HG02981 (cell line): ENCODE data around the gene AKAP6.
"Not testable (repeated sequence)": the region's sequence is repeated elsewhere in the genome, so short reads cannot be mapped to it uniquely, and the experiment has no call there.

Experiments used
- ATAC-seq: cut with Tn5 transposase; IDR thresholded peaks from one replicate; pipeline ENCODE4 v1.9.1; 2021; ENCODE audit warnings: mild to moderate bottlenecking, moderate library complexity; ENCODE audit not compliant: unreplicated experiment

AKAP6 gene

GRCh38 chr14:32784405-32784804 is 455.3 kb downstream of the AKAP6 start:
- ATAC-seq = no peak

- ATAC-seq = no peak
These were observed 456.5 kb downstream of the AKAP6 start for GRCh38 chr14:32785585-32785984.

GRCh38 chr14:32786886-32787285 is 457.8 kb downstream of the AKAP6 start:
- ATAC-seq = no peak

GRCh38 chr14:32793033-32793432 is 463.9 kb downstream of the AKAP6 start:
- not testable (repeated sequence) for ATAC-seq

- no peak for ATAC-seq
These were observed 471.2 kb downstream of the AKAP6 start for GRCh38 chr14:32800320-32800719.

- no peak for ATAC-seq
These were observed 473.2 kb downstream of the AKAP6 start for GRCh38 chr14:32802295-32802694.

GRCh38 chr14:32805979-32806378 is 476.9 kb downstream of the AKAP6 start:
- no peak for ATAC-seq

GRCh38 chr14:32808644-32809043 is 479.5 kb downstream of the AKAP6 start:
- no peak for ATAC-seq

GRCh38 chr14:32809255-32809654 is 480.2 kb downstream of the AKAP6 start:
- ATAC-seq = no peak

GRCh38 chr14:32813401-32813800 is 484.3 kb downstream of the AKAP6 start:
- no peak for ATAC-seq

GRCh38 chr14:32814721-32815120 is 485.6 kb downstream of the AKAP6 start:
- no peak for ATAC-seq

GRCh38 chr14:32816588-32816987 is 487.5 kb downstream of the AKAP6 start:
- ATAC-seq = no peak

- ATAC-seq = no peak
These were observed 488.7 kb downstream of the AKAP6 start for GRCh38 chr14:32817780-32818179.

- ATAC-seq = no peak
These were observed 489.5 kb downstream of the AKAP6 start for GRCh38 chr14:32818581-32818980.

- no peak for ATAC-seq
These were observed 491.1 kb downstream of the AKAP6 start for GRCh38 chr14:32820181-32820580.

- ATAC-seq = no peak
These were observed 491.6 kb downstream of the AKAP6 start for GRCh38 chr14:32820682-32821081.

GRCh38 chr14:32821964-32822653 is 493.0 kb downstream of the AKAP6 start:
- ATAC-seq = no peak

- no peak for ATAC-seq
These were observed 494.6 kb downstream of the AKAP6 start for GRCh38 chr14:32823706-32824105.

GRCh38 chr14:32824195-32824594 is 495.1 kb downstream of the AKAP6 start:
- ATAC-seq = no peak

GRCh38 chr14:32825058-32825457 is 496.0 kb downstream of the AKAP6 start:
- ATAC-seq = no peak

GRCh38 chr14:32826404-32827082 is 497.4 kb downstream of the AKAP6 start:
- no peak for ATAC-seq

- no peak for ATAC-seq
These were observed 498.4 kb downstream of the AKAP6 start for GRCh38 chr14:32827514-32827913.

- no peak for ATAC-seq
These were observed 506.8 kb downstream of the AKAP6 start for GRCh38 chr14:32835924-32836323.
